ENCODE results near the gene TMTC2.

TMTC2 gene

GRCh38 chr12:83136411-83136810 is 449.7 kb downstream of the TMTC2 start:
- no peak for DNase-seq (ENCODE audit: low read depth in 2 of 2)

- DNase-seq (ENCODE audit: low read depth in 2 of 2): no peak
These were observed 453.4 kb downstream of the TMTC2 start for GRCh38 chr12:83140135-83140534.

GRCh38 chr12:83141460-83141994 is 454.8 kb downstream of the TMTC2 start:
- no peak for DNase-seq (ENCODE audit: low read depth in 2 of 2)

- DNase-seq (ENCODE audit: low read depth in 2 of 2): no peak
These were observed 456.2 kb downstream of the TMTC2 start for GRCh38 chr12:83142914-83143313.

- DNase-seq (ENCODE audit: low read depth in 2 of 2): no peak
These were observed 457.2 kb downstream of the TMTC2 start for GRCh38 chr12:83143950-83144349.

GRCh38 chr12:83145325-83145840 is 458.7 kb downstream of the TMTC2 start:
- DNase-seq (ENCODE audit: low read depth in 2 of 2): no peak

GRCh38 chr12:83147341-83147740 is 460.6 kb downstream of the TMTC2 start:
- DNase-seq (ENCODE audit: low read depth in 2 of 2): no peak

GRCh38 chr12:83149987-83150386 is 463.3 kb downstream of the TMTC2 start:
- DNase-seq (ENCODE audit: low read depth in 2 of 2): no peak

- DNase-seq (ENCODE audit: low read depth in 2 of 2): no peak
These were observed 463.9 kb downstream of the TMTC2 start for GRCh38 chr12:83150465-83151189.

- DNase-seq (ENCODE audit: low read depth in 2 of 2): no peak
These were observed 466.5 kb downstream of the TMTC2 start for GRCh38 chr12:83153177-83153576.

GRCh38 chr12:83156815-83157214 is 470.1 kb downstream of the TMTC2 start:
- no peak for DNase-seq (ENCODE audit: low read depth in 2 of 2)

GRCh38 chr12:83157604-83158003 is 470.9 kb downstream of the TMTC2 start:
- no peak for DNase-seq (ENCODE audit: low read depth in 2 of 2)

- no peak for DNase-seq (ENCODE audit: low read depth in 2 of 2)
These were observed 472.0 kb downstream of the TMTC2 start for GRCh38 chr12:83158613-83159207.

- no peak for DNase-seq (ENCODE audit: low read depth in 2 of 2)
These were observed 474.8 kb downstream of the TMTC2 start for GRCh38 chr12:83161456-83161855.

GRCh38 chr12:83168751-83169150 is 482.0 kb downstream of the TMTC2 start:
- DNase-seq (ENCODE audit: low read depth in 2 of 2): no peak

GRCh38 chr12:83172441-83172840 is 485.7 kb downstream of the TMTC2 start:
- DNase-seq (ENCODE audit: low read depth in 2 of 2): no peak

GRCh38 chr12:83172866-83173649 is 486.4 kb downstream of the TMTC2 start:
- no peak for DNase-seq (ENCODE audit: low read depth in 2 of 2)

GRCh38 chr12:83179999-83180398 is 493.3 kb downstream of the TMTC2 start:
- no peak for DNase-seq (ENCODE audit: low read depth in 2 of 2)

GRCh38 chr12:83181074-83181473 is 494.4 kb downstream of the TMTC2 start:
- DNase-seq (ENCODE audit: low read depth in 2 of 2): no peak

GRCh38 chr12:83183132-83183531 is 496.4 kb downstream of the TMTC2 start:
- DNase-seq (ENCODE audit: low read depth in 2 of 2): no peak
